ENCODE results near the gene GPR27. TPM values are rescaled to one million over a fixed set of nuclear protein-coding genes. Genes with fewer than 3 reads are reported as not detected.

The GPR27 gene
- total RNA-seq, 2 donors from 2014 or later = 0.98 to 1.9 TPM

GRCh38 chr3:71733319-71733718, 20.3 kb upstream of the GPR27 start:
- Histone ChIP-seq H3K27me3 (no peaks in the 10 kb centered on the region), H3K4me3 (no peak overlapping the region), H3K36me3 (no peaks in the 10 kb centered on the region), H3K27ac (no peak overlapping the region), H3K4me1 (no peaks in the 10 kb centered on the region), H3K9me3 (no peaks in the 10 kb centered on the region)
- DNase-seq (ENCODE audit: low spot score) = no peak
- TF ChIP-seq CTCF (IDR thresholded peaks at IDR 0.05) = no peak

GRCh38 chr3:71734881-71735280, 18.8 kb upstream of the GPR27 start:
- no peak overlapping the region for H3K27ac ChIP-seq
- H3K9me3 ChIP-seq = no peaks in the 10 kb centered on the region
- no peak overlapping the region for H3K4me3 ChIP-seq
- H3K27me3 ChIP-seq = no peaks in the 10 kb centered on the region
- no peaks in the 10 kb centered on the region for H3K4me1 ChIP-seq
- no peak for DNase-seq (ENCODE audit: low spot score)
- no peaks in the 10 kb centered on the region for H3K36me3 ChIP-seq
- no peak for TF ChIP-seq CTCF (IDR thresholded peaks at IDR 0.05)

DNA sequence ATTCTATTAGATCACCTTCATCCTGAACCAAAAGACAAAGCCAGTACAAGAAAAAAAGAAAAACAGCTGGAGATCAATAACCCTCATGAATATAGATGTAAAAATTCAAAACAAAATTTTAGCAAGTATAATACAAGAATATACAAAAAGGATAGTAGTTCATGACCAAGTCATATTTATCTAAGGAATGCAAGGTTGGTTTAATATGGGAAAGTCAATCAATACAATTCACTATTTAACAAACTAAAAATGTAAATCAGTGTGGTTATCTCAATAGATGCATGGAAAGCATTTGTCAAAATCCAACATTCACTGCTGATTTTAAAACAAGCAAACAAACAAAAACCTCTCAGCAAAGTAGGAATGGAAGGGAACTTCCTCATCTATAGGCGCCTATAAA, 11.0 kb upstream of the GPR27 start:
- no peak for TF ChIP-seq CTCF (IDR thresholded peaks at IDR 0.05)
- Histone ChIP-seq H3K27ac (no peak overlapping the region), H3K4me3 (no peak overlapping the region), H3K36me3 (no peaks in the 10 kb centered on the region), H3K4me1 (no peaks in the 10 kb centered on the region), H3K9me3 (peaks cover 0 to 31% of the 10 kb centered on the region in 2 donors), H3K27me3 (no peaks in the 10 kb centered on the region)
- DNase-seq (ENCODE audit: low spot score) = no peak

- no peak for TF ChIP-seq CTCF (IDR thresholded peaks at IDR 0.05)
- H3K4me1 ChIP-seq = no peaks in the 10 kb centered on the region
- no peak overlapping the region for H3K4me3 ChIP-seq
- no peak overlapping the region for H3K27ac ChIP-seq
- no peaks in the 10 kb centered on the region for H3K36me3 ChIP-seq
- peaks cover 0 to 31% of the 10 kb centered on the region in 2 donors for H3K9me3 ChIP-seq
- no peaks in the 10 kb centered on the region for H3K27me3 ChIP-seq
- no peak for DNase-seq (ENCODE audit: low spot score)
Observed at GRCh38 chr3:71744738-71745137, 8.9 kb upstream of the GPR27 start.

DNA sequence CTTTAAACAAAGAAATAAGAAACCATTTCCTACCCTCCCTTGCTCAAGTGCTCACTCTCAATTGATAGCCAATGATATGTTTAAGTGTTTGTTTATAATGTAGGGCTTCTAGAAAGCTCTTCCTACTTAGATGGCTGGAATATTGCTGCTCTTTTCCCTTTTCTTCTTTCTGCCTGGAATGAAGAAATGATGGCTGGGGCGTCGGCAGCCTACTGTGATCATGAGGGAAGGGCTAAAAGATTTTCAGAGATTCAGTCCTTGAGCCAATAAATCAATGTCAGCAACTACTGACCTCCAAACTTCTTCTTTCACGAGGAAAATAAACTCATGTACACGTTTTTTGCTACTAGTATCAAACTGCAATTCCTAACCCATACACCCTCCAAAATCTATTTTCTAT, 2.1 kb upstream of the GPR27 start:
- Histone ChIP-seq H3K27ac (no peak overlapping the region), H3K36me3 (no peaks in the 10 kb centered on the region)

More for the DNA sequence above, 2.1 kb upstream of the GPR27 start:
- no peak overlapping the region for H3K4me3 ChIP-seq
- no peak for DNase-seq (ENCODE audit: low spot score)
- H3K27me3 ChIP-seq = no peaks in the 10 kb centered on the region
- no peak for TF ChIP-seq CTCF (IDR thresholded peaks at IDR 0.05)
- H3K9me3 ChIP-seq = no peaks in the 10 kb centered on the region
- peaks cover 0 to 4% of the 10 kb centered on the region in 2 donors for H3K4me1 ChIP-seq

Measured in right atrium auricular region (tissue), 2 donors.